Erythroblast (primary cell): Measurements from ENCODE around the gene THRA.

Experiments used
- GATA1 ChIP-seq: IDR thresholded peaks from 2 replicates; pipeline ENCODE4 v1.6.1; 2011; ENCODE audit warnings: low read depth, mild to moderate bottlenecking, control low read depth, low read length, moderate library complexity
- POLR2A ChIP-seq: IDR thresholded peaks from 2 replicates; pipeline ENCODE4 v1.6.1; 2011; ENCODE audit warnings: mild to moderate bottlenecking, low read length

GRCh38 chr17:40067710-40068109 lies 4.9 kb downstream of the THRA start:
- TF ChIP-seq POLR2A (no peak), GATA1 (no peak)
